ENCODE measurements around the gene PCDH9. TPM values are rescaled to one million over a fixed set of nuclear protein-coding genes. Genes with fewer than 3 reads are reported as not detected.

Gene PCDH9
- total RNA-seq, 4 donors from 2014 or later = 2.8 to 22.4 (median 12.9) TPM

DNA sequence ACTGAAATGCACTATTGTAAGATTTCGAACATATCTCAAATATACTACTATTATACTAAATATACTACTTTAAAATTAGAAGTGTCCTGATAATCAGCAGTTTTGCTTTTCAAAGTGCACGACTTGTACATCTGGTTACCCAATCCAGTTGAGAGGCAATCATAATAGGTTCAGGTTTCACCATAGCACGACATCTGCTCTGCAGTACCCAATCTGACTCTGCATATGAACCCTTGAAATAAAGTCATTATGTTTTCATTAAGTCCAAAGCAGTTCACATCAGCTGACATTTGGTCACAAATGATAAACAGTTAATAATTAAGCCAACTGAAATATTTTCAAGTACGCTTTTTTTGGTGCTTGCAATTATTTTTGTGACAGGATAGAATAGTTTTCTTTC is 90.6 kb downstream of the PCDH9 start:
- H3K9me3 ChIP-seq = no peaks in the 10 kb centered on the region
- 86% methylated on average over 4 of the region's 4 CpGs for WGBS, 2 donors
- no peak overlapping the region for H3K4me3 ChIP-seq (replicated peaks in 1 of 3)
- H3K27me3 ChIP-seq = no peaks in the 10 kb centered on the region
- no peak for DNase-seq
- no peaks in the 10 kb centered on the region for H3K4me1 ChIP-seq
- intact Hi-C loops (cut with DNase I) = no loop called here
- TF ChIP-seq POLR2A (IDR thresholded peaks at IDR 0.05) = no peak
- TF ChIP-seq CTCF (IDR thresholded peaks at IDR 0.05) = no peak
- H3K27ac ChIP-seq = no peak overlapping the region
- no peaks in the 10 kb centered on the region for H3K36me3 ChIP-seq

- DNase-seq = no peak
- TF ChIP-seq CTCF (IDR thresholded peaks at IDR 0.05) = no peak
- no peak for TF ChIP-seq POLR2A (IDR thresholded peaks at IDR 0.05)
- H3K27me3 ChIP-seq = no peaks in the 10 kb centered on the region
Observed at GRCh38 chr13:67138970-67139369, 91.2 kb downstream of the PCDH9 start.

GRCh38 chr13:67137044-67137735 is 92.9 kb downstream of the PCDH9 start:
- DNase-seq = no peak
- no peaks in the 10 kb centered on the region for H3K27me3 ChIP-seq
- no peaks in the 10 kb centered on the region for H3K36me3 ChIP-seq
- no peak overlapping the region for H3K4me3 ChIP-seq (replicated peaks in 1 of 3)
- no peaks in the 10 kb centered on the region for H3K9me3 ChIP-seq
- intact Hi-C loops (cut with DNase I) = no loop called here
- no peak overlapping the region for H3K27ac ChIP-seq
- TF ChIP-seq CTCF (IDR thresholded peaks at IDR 0.05) (no peak), POLR2A (IDR thresholded peaks at IDR 0.05) (no peak)
- H3K4me1 ChIP-seq = no peaks in the 10 kb centered on the region
- WGBS, 2 donors = 94 to 96% methylated on average over 6 of the region's 6 CpGs

More at GRCh38 chr13:67138970-67139369, 91.2 kb downstream of the PCDH9 start:
- intact Hi-C loops (cut with DNase I) = no loop called here
- WGBS, 2 donors = 92 to 99% methylated on average over 4 of the region's 4 CpGs
- no peak overlapping the region for H3K27ac ChIP-seq
- H3K9me3 ChIP-seq = no peaks in the 10 kb centered on the region
- no peaks in the 10 kb centered on the region for H3K4me1 ChIP-seq
- no peaks in the 10 kb centered on the region for H3K36me3 ChIP-seq
- no peak overlapping the region for H3K4me3 ChIP-seq (replicated peaks in 1 of 3)

GRCh38 chr13:67136157-67136556 is 94.0 kb downstream of the PCDH9 start:
- Histone ChIP-seq H3K27ac (no peak overlapping the region), H3K27me3 (no peaks in the 10 kb centered on the region), H3K36me3 (no peaks in the 10 kb centered on the region), H3K4me1 (no peaks in the 10 kb centered on the region), H3K9me3 (no peaks in the 10 kb centered on the region), H3K4me3 (replicated peaks in 1 of 3) (no peak overlapping the region)
- DNase-seq = no peak
- intact Hi-C loops (cut with DNase I) = no loop called here
- 91 to 97% methylated on average over 5 of the region's 5 CpGs for WGBS, 2 donors
- TF ChIP-seq POLR2A (IDR thresholded peaks at IDR 0.05) = no peak
- TF ChIP-seq CTCF (IDR thresholded peaks at IDR 0.05) = no peak

DNA sequence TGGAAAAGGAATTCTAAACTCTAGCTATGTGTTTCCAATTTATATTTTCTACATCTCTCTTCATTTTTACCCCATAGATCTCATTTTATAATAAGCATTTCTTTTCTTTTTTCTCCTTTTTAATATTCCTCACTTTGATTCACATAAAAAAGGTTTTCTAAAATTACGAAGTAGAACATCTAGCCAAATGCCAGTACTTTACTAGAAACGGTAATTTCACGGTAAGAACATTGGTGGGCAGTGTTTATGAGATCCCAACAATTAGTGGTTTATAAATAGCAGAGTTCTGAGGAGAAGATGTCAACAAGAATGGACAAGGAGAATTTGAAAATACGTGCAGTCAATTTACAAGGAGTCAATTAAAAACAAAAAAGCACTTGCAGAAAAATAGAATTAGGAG is 94.8 kb downstream of the PCDH9 start:
- Histone ChIP-seq H3K27me3 (no peaks in the 10 kb centered on the region), H3K36me3 (no peaks in the 10 kb centered on the region), H3K4me3 (replicated peaks in 1 of 3) (no peak overlapping the region), H3K4me1 (no peaks in the 10 kb centered on the region), H3K9me3 (no peaks in the 10 kb centered on the region), H3K27ac (no peak overlapping the region)
- 88 to 92% methylated on average over 4 of the region's 4 CpGs for WGBS, 2 donors
- TF ChIP-seq CTCF (IDR thresholded peaks at IDR 0.05) (no peak), POLR2A (IDR thresholded peaks at IDR 0.05) (no peak)
- no peak for DNase-seq
- intact Hi-C loops (cut with DNase I) = no loop called here

Measured in thyroid gland (tissue), 4 donors.